Fibroblast of mammary gland (primary cell): ENCODE results near the gene RIMS1.

Experiments used
- DNase-seq: peaks from one replicate; pipeline ENCODE4 v3.0.0-alpha.2; 2010; ENCODE audit warnings: low read depth
- H3K4me3 ChIP-seq: 2 replicates; pipeline ENCODE4 v1.5.1; 2011; ENCODE audit warnings: low read depth, mild to moderate bottlenecking, low read length, moderate library complexity; ENCODE audit not compliant: control insufficient read depth
- TF ChIP-seq, protein P1 (sequence below): conservative IDR thresholded peaks from 2 replicates; pipeline ENCODE4 v1.5.1; 2011; ENCODE audit warnings: low read depth, low read length, inconsistent platforms; ENCODE audit not compliant: control insufficient read depth, insufficient read depth

The RIMS1 gene

DNA sequence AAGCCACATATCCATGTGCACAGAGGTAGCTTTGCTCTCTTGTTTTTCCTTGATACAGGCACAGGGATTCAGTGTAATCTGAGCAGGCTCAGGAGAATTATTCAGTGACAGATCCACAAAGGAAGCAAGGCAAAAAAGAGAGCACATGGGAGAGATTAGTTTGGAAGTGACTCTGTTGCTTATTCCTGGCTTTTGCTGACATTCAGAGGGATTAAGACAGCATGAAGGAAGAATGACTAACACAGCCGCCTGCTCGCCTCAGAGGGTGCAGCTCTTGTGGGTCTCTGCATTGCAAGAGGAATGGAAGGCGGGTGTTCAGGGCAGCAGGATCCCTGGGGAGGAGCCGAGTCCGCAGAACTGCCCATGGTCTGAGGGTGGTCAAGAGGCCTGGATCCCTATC is 532.1 kb downstream of the RIMS1 start:
- TF ChIP-seq, protein P1, sequence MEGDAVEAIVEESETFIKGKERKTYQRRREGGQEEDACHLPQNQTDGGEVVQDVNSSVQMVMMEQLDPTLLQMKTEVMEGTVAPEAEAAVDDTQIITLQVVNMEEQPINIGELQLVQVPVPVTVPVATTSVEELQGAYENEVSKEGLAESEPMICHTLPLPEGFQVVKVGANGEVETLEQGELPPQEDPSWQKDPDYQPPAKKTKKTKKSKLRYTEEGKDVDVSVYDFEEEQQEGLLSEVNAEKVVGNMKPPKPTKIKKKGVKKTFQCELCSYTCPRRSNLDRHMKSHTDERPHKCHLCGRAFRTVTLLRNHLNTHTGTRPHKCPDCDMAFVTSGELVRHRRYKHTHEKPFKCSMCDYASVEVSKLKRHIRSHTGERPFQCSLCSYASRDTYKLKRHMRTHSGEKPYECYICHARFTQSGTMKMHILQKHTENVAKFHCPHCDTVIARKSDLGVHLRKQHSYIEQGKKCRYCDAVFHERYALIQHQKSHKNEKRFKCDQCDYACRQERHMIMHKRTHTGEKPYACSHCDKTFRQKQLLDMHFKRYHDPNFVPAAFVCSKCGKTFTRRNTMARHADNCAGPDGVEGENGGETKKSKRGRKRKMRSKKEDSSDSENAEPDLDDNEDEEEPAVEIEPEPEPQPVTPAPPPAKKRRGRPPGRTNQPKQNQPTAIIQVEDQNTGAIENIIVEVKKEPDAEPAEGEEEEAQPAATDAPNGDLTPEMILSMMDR: no peak
- no peak overlapping the region for H3K4me3 ChIP-seq
- DNase-seq: peak; percentile 69

DNA sequence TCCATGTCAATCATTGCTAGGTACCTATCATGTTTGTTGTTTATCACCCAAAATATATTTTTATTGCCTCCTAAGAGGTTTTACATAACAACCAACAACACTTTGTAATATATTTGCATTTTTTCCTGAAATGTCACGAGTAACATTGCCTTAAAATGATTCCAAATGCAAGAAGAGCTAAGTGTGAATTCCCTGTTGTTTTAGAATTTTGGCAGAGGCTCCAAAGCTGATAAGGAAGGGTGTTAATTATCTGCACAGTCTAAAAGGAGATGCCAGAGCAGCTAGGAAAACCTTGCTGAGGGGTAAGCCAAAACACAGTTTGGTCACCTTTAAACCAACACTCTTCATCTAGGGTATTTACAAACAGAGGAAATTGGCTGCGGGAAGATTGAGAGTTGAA is 533.6 kb downstream of the RIMS1 start:
- TF ChIP-seq, protein P1: no peak
- DNase-seq: no peak
- H3K4me3 ChIP-seq: no peak overlapping the region

DNA sequence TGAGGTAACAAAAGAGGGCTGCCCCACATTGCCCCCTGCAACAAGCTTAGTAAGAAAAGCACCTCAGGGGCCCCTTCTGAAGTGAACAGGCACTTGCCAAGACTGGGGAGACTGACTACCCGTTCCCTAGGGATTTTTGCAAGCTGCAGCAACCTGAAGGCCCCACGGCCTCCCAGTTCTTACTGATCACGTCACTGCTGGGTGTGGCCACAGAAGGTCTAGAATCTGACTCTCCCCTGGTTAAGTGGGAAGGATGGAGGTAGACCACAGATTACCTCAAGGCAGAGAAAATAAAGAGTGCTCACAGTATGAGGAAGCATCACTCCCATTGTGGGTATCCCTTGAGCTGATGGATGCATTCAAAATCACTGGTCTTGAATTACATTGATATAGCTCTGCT is 534.1 kb downstream of the RIMS1 start:
- DNase-seq: no peak
- TF ChIP-seq, protein P1: no peak
- no peak overlapping the region for H3K4me3 ChIP-seq

- DNase-seq: no peak
- TF ChIP-seq, protein P1: no peak
Observed at GRCh38 chr6:72421387-72421786, 535.0 kb downstream of the RIMS1 start.

DNA sequence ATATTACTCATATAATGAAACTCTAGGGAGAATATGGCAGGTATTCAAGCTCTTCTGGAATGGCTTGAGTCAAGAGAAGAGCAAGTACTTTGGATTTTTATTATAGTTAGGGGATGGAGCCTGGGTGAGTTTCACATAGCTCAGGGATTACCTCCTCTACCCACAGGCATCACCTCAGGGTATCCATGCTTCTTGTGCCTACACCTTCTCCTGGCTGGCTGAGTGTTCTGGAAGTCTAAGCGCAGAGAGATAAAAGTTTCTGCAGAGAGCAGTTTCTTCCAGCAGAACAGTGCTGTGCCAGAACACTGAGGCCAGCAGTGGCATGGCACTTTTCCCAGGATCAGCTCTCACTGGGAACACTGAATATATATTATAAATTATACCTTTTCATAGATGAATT is 535.8 kb downstream of the RIMS1 start:
- H3K4me3 ChIP-seq: no peak overlapping the region
- no peak for DNase-seq
- TF ChIP-seq, protein P1: no peak

More at GRCh38 chr6:72421387-72421786, 535.0 kb downstream of the RIMS1 start:
- no peak overlapping the region for H3K4me3 ChIP-seq

GRCh38 chr6:72424476-72424875 is 538.1 kb downstream of the RIMS1 start:
- DNase-seq: no peak
- H3K4me3 ChIP-seq: no peak overlapping the region
- TF ChIP-seq, protein P1: no peak
